HG03521 (cell line): Measurements from ENCODE around the gene CER1.

ENCODE experiments used
- ATAC-seq: cut with Tn5 transposase; IDR thresholded peaks from one replicate; pipeline ENCODE4 v1.9.1; 2021; ENCODE audit warnings: mild to moderate bottlenecking, moderate library complexity; ENCODE audit not compliant: unreplicated experiment

The CER1 gene

GRCh38 chr9:14722391-14723035 is at the start of gene CER1:
Gene CER1 (minus strand): TSS chr9:14722733. CDS start chr9:14722672, 61 bp downstream.
- ATAC-seq, result no peak

GRCh38 chr9:14770592-14770991 is 48.1 kb upstream of the CER1 start:
- ATAC-seq, result no peak

GRCh38 chr9:14769230-14769571 is 46.7 kb upstream of the CER1 start:
- ATAC-seq, result no peak

GRCh38 chr9:14768405-14769229 is 46.1 kb upstream of the CER1 start:
- no peak for ATAC-seq

- no peak for ATAC-seq
Observed at GRCh38 chr9:14766299-14766698, 43.8 kb upstream of the CER1 start.

- no peak for ATAC-seq
Observed at GRCh38 chr9:14761584-14761983, 39.1 kb upstream of the CER1 start.

- ATAC-seq, result no peak
Observed at GRCh38 chr9:14760060-14760459, 37.5 kb upstream of the CER1 start.

- no peak for ATAC-seq
Observed at GRCh38 chr9:14756291-14756690, 33.8 kb upstream of the CER1 start.

- ATAC-seq, result no peak
Observed at GRCh38 chr9:14752871-14753270, 30.3 kb upstream of the CER1 start.

GRCh38 chr9:14752271-14752670 is 29.7 kb upstream of the CER1 start:
- no peak for ATAC-seq

- ATAC-seq, result no peak
Observed at GRCh38 chr9:14750821-14751220, 28.3 kb upstream of the CER1 start.

- ATAC-seq, result no peak
Observed at GRCh38 chr9:14749741-14750211, 27.2 kb upstream of the CER1 start.

- ATAC-seq, result no peak
Observed at GRCh38 chr9:14748373-14748772, 25.8 kb upstream of the CER1 start.

GRCh38 chr9:14747111-14747510 is 24.6 kb upstream of the CER1 start:
- ATAC-seq, result no peak

- no peak for ATAC-seq
Observed at GRCh38 chr9:14746626-14747025, 24.1 kb upstream of the CER1 start.

GRCh38 chr9:14744768-14745167 is 22.2 kb upstream of the CER1 start:
- no peak for ATAC-seq

GRCh38 chr9:14741369-14741768 is 18.8 kb upstream of the CER1 start:
- ATAC-seq, result no peak

GRCh38 chr9:14733133-14733532 is 10.6 kb upstream of the CER1 start:
- ATAC-seq, result no peak

- no peak for ATAC-seq
Observed at GRCh38 chr9:14731294-14731981, 8.9 kb upstream of the CER1 start.

- ATAC-seq, result no peak
Observed at GRCh38 chr9:14730461-14730898, 7.9 kb upstream of the CER1 start.

GRCh38 chr9:14723301-14723700 is 768 bp upstream of the CER1 start:
- ATAC-seq, result no peak
